ENCODE results near the gene RAB8B.
A peak's percentile ranks its signal among the peaks of the same experiment; 100 is the strongest.

RAB8B gene

DNA sequence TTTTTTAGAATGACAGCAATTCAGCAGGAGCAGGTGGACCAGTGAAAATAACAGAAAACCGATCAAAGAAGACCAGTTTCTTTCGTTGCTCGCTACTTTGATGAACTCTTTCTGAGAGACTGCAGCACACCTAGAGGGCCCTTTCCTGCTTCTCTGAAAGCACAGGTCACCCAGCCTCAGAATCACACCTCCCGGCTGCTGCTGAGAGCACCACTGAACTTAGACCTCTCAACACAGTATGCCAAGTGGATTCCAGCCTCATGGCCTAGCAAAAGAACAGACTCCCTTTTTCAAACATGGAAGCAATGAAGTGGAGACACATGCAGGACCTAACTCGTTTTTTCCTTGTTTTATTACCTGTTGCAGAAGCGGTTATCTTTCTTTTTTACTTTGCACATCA, 74.1 kb downstream of the RAB8B start:
- TF ChIP-seq, protein P1, sequence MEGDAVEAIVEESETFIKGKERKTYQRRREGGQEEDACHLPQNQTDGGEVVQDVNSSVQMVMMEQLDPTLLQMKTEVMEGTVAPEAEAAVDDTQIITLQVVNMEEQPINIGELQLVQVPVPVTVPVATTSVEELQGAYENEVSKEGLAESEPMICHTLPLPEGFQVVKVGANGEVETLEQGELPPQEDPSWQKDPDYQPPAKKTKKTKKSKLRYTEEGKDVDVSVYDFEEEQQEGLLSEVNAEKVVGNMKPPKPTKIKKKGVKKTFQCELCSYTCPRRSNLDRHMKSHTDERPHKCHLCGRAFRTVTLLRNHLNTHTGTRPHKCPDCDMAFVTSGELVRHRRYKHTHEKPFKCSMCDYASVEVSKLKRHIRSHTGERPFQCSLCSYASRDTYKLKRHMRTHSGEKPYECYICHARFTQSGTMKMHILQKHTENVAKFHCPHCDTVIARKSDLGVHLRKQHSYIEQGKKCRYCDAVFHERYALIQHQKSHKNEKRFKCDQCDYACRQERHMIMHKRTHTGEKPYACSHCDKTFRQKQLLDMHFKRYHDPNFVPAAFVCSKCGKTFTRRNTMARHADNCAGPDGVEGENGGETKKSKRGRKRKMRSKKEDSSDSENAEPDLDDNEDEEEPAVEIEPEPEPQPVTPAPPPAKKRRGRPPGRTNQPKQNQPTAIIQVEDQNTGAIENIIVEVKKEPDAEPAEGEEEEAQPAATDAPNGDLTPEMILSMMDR (IDR thresholded peaks at IDR 0.05; ENCODE audit: low read depth, low read length, missing control alignments) = no peak
- DNase-seq (ENCODE audit: low read depth) = no peak
- in situ Hi-C loops (cut with HindIII; ENCODE audit: low sequenced_read_pairs) = no loop called here

DNA sequence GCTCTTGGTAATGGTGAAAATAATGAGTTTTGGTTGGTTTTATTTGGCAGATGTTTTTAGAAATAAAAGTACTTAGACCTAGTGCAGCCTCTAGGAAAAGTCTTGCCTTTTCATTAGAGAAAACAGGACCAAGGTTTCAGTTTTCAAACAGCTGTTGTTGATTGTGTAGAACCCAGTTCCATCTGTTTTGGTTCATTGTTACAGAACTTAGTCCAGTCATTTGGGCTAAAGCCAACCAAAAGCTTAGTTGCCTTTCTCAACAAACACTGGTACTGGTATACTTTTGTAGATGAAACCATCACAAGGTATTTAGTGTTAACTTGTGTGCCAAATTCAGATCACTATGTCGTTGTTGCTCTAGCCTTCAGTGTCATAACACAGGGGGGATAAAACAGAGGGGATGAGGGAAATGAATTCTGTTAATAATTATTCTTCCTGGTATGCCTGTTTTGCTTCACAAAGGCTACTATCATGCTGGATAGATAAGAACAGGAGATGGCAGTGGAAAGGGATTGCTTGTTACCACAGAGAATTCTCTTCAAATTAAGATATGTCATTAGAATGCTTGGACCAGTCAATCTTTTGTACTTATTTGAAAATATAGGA, 75.4 kb downstream of the RAB8B start:
- in situ Hi-C loops (cut with HindIII; ENCODE audit: low sequenced_read_pairs) = no loop called here
- no peak for DNase-seq (ENCODE audit: low read depth)
- H3K4me3 ChIP-seq (ENCODE audit: low read depth, low read length) = no peak overlapping the region
- TF ChIP-seq, protein P1 (IDR thresholded peaks at IDR 0.05; ENCODE audit: low read depth, low read length, missing control alignments) = no peak

More for the DNA sequence above, 74.1 kb downstream of the RAB8B start:
- no peak overlapping the region for H3K4me3 ChIP-seq (ENCODE audit: low read depth, low read length)

DNA sequence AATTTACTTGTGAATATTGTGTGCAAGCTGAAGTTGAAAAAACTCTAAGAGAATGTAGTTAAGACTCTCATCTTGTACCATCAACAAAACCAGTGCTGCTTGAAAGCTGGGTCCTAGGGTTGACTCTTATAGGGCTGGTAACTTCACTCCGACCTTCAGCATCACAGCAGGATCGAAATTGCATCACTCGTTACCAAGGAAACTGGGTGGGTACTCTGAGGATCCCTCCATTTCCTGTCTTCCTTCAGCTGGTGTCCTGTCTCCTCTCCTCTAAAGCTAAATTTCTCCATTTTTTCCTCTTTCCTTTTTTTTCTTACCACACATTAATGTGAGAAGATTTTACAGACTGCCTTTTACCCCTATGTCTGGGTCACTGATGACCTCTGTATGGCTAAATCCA, 85.0 kb downstream of the RAB8B start:
- in situ Hi-C loops (cut with HindIII; ENCODE audit: low sequenced_read_pairs) = no loop called here
- TF ChIP-seq, protein P1 (IDR thresholded peaks at IDR 0.05; ENCODE audit: low read depth, low read length, missing control alignments) = no peak
- no peak overlapping the region for H3K4me3 ChIP-seq (ENCODE audit: low read depth, low read length)
- no peak for DNase-seq (ENCODE audit: low read depth)

DNA sequence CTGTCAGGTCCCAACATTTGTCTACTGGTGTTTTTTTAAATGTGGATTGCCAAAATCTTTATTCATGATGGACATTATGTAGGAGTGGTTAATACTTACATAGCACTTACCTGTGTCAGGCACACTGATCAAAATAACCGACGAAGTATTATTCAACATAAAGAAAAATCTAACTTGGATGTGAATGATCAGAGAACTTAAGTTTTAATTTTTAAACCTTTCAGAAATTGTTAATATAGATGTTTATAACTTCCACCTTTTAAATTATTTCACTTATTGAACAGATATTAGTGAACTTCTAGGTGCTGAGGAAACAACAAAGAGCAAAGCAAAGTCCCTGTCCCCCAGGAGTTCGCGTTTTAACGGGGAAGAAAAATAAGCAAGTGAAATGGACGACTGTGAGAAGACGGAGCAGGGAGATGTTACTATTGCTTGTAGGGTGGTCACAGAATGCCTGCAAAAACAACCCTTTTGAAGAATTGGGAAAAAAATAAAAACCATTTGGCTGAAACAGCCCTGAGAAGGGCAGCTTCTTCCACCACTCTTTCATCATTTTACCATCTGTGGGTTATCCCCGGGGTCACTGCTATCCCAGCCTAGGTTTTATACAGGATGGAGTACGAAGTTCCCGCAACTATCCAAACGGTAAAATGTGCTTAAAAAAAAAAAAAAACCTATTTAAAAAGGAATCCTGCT, 87.1 kb downstream of the RAB8B start:
- no peak for DNase-seq (ENCODE audit: low read depth)
- peak overlapping the region; percentile 87 for H3K4me3 ChIP-seq (ENCODE audit: low read depth, low read length)
- in situ Hi-C loops (cut with HindIII; ENCODE audit: low sequenced_read_pairs) = no loop called here
- TF ChIP-seq, protein P1 (IDR thresholded peaks at IDR 0.05; ENCODE audit: low read depth, low read length, missing control alignments) = no peak

DNA sequence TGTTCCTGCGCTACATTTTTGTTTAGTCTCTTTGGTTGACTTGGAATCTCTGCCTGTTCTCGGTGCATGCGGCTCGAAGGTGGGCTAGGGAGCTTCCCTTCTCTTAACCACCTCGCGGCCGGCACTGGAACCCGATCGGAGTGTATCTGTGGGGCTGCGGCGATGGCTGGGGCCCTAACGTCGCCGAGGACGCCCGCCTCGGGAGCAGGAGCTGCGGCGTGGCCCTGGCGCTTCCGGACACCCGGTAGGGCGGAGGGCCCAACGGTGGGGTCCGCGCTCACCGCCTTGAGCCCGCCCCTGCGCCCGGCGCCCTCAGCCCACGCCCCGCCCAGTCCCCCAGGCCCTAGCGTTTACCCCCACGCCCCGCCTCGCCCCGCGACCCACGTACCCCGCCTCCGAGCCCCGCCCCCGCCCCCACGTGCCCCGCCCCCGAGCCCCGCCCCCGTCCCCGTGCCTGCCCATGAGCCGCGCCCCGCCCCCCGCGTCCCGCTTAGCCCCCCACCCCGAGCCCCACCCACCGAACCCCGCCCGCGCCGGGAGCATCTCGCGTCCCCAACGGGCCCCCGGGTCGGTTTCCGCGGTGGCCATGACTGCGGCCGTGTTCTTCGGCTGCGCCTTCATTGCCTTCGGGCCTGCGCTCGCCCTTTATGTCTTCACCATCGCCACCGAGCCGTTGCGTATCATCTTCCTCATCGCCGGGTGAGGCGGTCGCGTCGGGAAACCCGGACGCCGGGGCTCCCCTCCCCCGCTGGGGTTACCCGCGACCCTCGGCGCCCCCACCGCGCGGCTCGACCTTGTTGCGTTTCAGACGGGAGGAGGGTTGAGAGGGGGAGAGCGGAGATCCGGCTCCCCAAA, 87.9 kb downstream of the RAB8B start, which contains the start of gene APH1B:
APH1B (plus strand) TSS at position 568 of the 855 bp plus-strand sequence; CDS start at position 587, 19 bp downstream.
- in situ Hi-C loops (cut with HindIII; ENCODE audit: low sequenced_read_pairs) = no loop called here
- TF ChIP-seq, protein P1 (IDR thresholded peaks at IDR 0.05; ENCODE audit: low read depth, low read length, missing control alignments) = no peak
- peak within 1 kb of the TSS; percentile 87 for H3K4me3 ChIP-seq (ENCODE audit: low read depth, low read length)
- peak; percentile 32 for DNase-seq (ENCODE audit: low read depth)

- H3K4me3 ChIP-seq (ENCODE audit: low read depth, low read length) = peak overlapping the region; percentile 87
- in situ Hi-C loops (cut with HindIII; ENCODE audit: low sequenced_read_pairs) = no loop called here
- TF ChIP-seq, protein P1 (IDR thresholded peaks at IDR 0.05; ENCODE audit: low read depth, low read length, missing control alignments) = no peak
- no peak for DNase-seq (ENCODE audit: low read depth)
These were observed 88.6 kb downstream of the RAB8B start for GRCh38 chr15:63277893-63278456.
